ENCODE results near the gene APOA5.
"Not testable (repeated sequence)": the region's sequence is repeated elsewhere in the genome, so short reads cannot be mapped to it uniquely, and the experiment has no call there.

The APOA5 gene

GRCh38 chr11:116808262-116809175 is 16.8 kb upstream of the APOA5 start:
- Histone ChIP-seq H3K27me3 (ENCODE audit: insufficient read depth, poor library complexity, severe bottlenecking) (no peaks in the 10 kb centered on the region), H3K9me3 (ENCODE audit: severe bottlenecking) (peaks cover 2% of the 10 kb centered on the region), H3K4me1 (ENCODE audit: insufficient read depth, poor library complexity, severe bottlenecking) (no peaks in the 10 kb centered on the region), H3K4me3 (ENCODE audit: severe bottlenecking) (no peak overlapping the region), H3K27ac (ENCODE audit: poor library complexity, severe bottlenecking) (no peak overlapping the region), H3K36me3 (ENCODE audit: low read depth) (no peaks in the 10 kb centered on the region)
- ATAC-seq (ENCODE audit: low read depth) (0 out of 3 replicates have a peak, but pooled peaks have one; percentile 21), DNase-seq (ENCODE audit: low spot score) (no peak)
- TF ChIP-seq CTCF (IDR thresholded peaks at IDR 0.05; ENCODE audit: poor library complexity, severe bottlenecking): no peak

GRCh38 chr11:116807601-116808261 is 16.1 kb upstream of the APOA5 start:
- Histone ChIP-seq H3K36me3 (ENCODE audit: low read depth) (no peaks in the 10 kb centered on the region), H3K4me1 (ENCODE audit: insufficient read depth, poor library complexity, severe bottlenecking) (no peaks in the 10 kb centered on the region), H3K9me3 (ENCODE audit: severe bottlenecking) (peaks cover 2% of the 10 kb centered on the region), H3K27me3 (ENCODE audit: insufficient read depth, poor library complexity, severe bottlenecking) (no peaks in the 10 kb centered on the region), H3K4me3 (ENCODE audit: severe bottlenecking) (no peak overlapping the region), H3K27ac (ENCODE audit: poor library complexity, severe bottlenecking) (no peak overlapping the region)
- DNase-seq (ENCODE audit: low spot score): no peak
- ATAC-seq (ENCODE audit: low read depth): no peak
- no peak for TF ChIP-seq CTCF (IDR thresholded peaks at IDR 0.05; ENCODE audit: poor library complexity, severe bottlenecking)

- Histone ChIP-seq H3K36me3 (ENCODE audit: low read depth) (no peaks in the 10 kb centered on the region), H3K9me3 (ENCODE audit: severe bottlenecking) (no peaks in the 10 kb centered on the region), H3K4me1 (ENCODE audit: insufficient read depth, poor library complexity, severe bottlenecking) (no peaks in the 10 kb centered on the region), H3K27me3 (ENCODE audit: insufficient read depth, poor library complexity, severe bottlenecking) (no peaks in the 10 kb centered on the region), H3K27ac (ENCODE audit: poor library complexity, severe bottlenecking) (no peak overlapping the region), H3K4me3 (ENCODE audit: severe bottlenecking) (no peak overlapping the region)
- DNase-seq (ENCODE audit: low spot score): no peak
- TF ChIP-seq CTCF (IDR thresholded peaks at IDR 0.05; ENCODE audit: poor library complexity, severe bottlenecking): no peak
- no peak for ATAC-seq (ENCODE audit: low read depth)
These were observed 12.3 kb upstream of the APOA5 start for GRCh38 chr11:116804001-116804400.

- not testable (repeated sequence) for H3K27me3 ChIP-seq (ENCODE audit: insufficient read depth, poor library complexity, severe bottlenecking); H3K9me3 ChIP-seq (ENCODE audit: severe bottlenecking); ATAC-seq (ENCODE audit: low read depth); H3K4me1 ChIP-seq (ENCODE audit: insufficient read depth, poor library complexity, severe bottlenecking); DNase-seq (ENCODE audit: low spot score); H3K27ac ChIP-seq (ENCODE audit: poor library complexity, severe bottlenecking); H3K4me3 ChIP-seq (ENCODE audit: severe bottlenecking); H3K36me3 ChIP-seq (ENCODE audit: low read depth)
These were observed 10.0 kb upstream of the APOA5 start for GRCh38 chr11:116801662-116802061.

GRCh38 chr11:116800610-116801009 is 8.9 kb upstream of the APOA5 start:
- no peak overlapping the region for H3K4me3 ChIP-seq (ENCODE audit: severe bottlenecking)
- no peaks in the 10 kb centered on the region for H3K4me1 ChIP-seq (ENCODE audit: insufficient read depth, poor library complexity, severe bottlenecking)
- H3K36me3 ChIP-seq (ENCODE audit: low read depth): no peaks in the 10 kb centered on the region
- no peaks in the 10 kb centered on the region for H3K9me3 ChIP-seq (ENCODE audit: severe bottlenecking)
- ATAC-seq (ENCODE audit: low read depth) (no peak), DNase-seq (ENCODE audit: low spot score) (no peak)
- H3K27me3 ChIP-seq (ENCODE audit: insufficient read depth, poor library complexity, severe bottlenecking): no peaks in the 10 kb centered on the region
- no peak overlapping the region for H3K27ac ChIP-seq (ENCODE audit: poor library complexity, severe bottlenecking)
- TF ChIP-seq CTCF (IDR thresholded peaks at IDR 0.05; ENCODE audit: poor library complexity, severe bottlenecking): no peak

Measured in RWPE2 (cell line).